HL-60 (cell line): Measurements from ENCODE around the gene CHRD.

Experiments used
- DNase-seq, 2 experiments: peaks; one replicate each; pipeline ENCODE4 v3.0.0-alpha.2; 2010 to 2020; ENCODE audit warnings: low read depth in 1 of 2, low spot score in 1 of 2
- H3K27ac ChIP-seq: fragments of 250-450 bp; sonication (Bioruptor Pico); replicated peaks from 2 replicates; pipeline ENCODE4 v1.5.1; 2020; ENCODE audit warnings: mild to moderate bottlenecking, moderate library complexity
- H3K27me3 ChIP-seq: fragments of 250-450 bp; sonication (Bioruptor Pico); 2 replicates; pipeline ENCODE4 v1.5.1; 2021; ENCODE audit warnings: mild to moderate bottlenecking, moderate library complexity; ENCODE audit not compliant: insufficient read depth, poor library complexity, severe bottlenecking
- H3K4me3 ChIP-seq: replicated peaks from 2 replicates; pipeline ENCODE4 v1.5.1; 2011; ENCODE audit warnings: mild to moderate bottlenecking, control low read depth, low read length; ENCODE audit not compliant: insufficient read depth
- GABPA ChIP-seq: IDR thresholded peaks from 2 replicates; pipeline ENCODE4 v1.6.1; 2012; ENCODE audit warnings: low read depth
- POLR2AphosphoS5 ChIP-seq: IDR thresholded peaks from 2 replicates; pipeline ENCODE4 v1.6.1; 2012; ENCODE audit warnings: low read depth
- REST ChIP-seq: IDR thresholded peaks from 2 replicates; pipeline ENCODE4 v1.6.1; 2012; ENCODE audit warnings: low read depth; ENCODE audit not compliant: insufficient replicate concordance
- SPI1 ChIP-seq: IDR thresholded peaks from 2 replicates; pipeline ENCODE4 v1.6.1; 2012; ENCODE audit warnings: low read depth, mild to moderate bottlenecking, borderline replicate concordance
- TF ChIP-seq, protein P1 (sequence below): IDR thresholded peaks from one replicate; pipeline ENCODE4 v1.5.1; 2011; ENCODE audit warnings: low read length, control low read depth, inconsistent platforms; ENCODE audit not compliant: insufficient read depth

The CHRD gene

GRCh38 chr3:184350618-184351017 is 29.2 kb upstream of the CHRD start:
- DNase-seq: no peak
- no peak overlapping the region for H3K4me3 ChIP-seq
- H3K27ac ChIP-seq: no peak overlapping the region
- H3K27me3 ChIP-seq: no peaks in the 10 kb centered on the region
- TF ChIP-seq, protein P1, sequence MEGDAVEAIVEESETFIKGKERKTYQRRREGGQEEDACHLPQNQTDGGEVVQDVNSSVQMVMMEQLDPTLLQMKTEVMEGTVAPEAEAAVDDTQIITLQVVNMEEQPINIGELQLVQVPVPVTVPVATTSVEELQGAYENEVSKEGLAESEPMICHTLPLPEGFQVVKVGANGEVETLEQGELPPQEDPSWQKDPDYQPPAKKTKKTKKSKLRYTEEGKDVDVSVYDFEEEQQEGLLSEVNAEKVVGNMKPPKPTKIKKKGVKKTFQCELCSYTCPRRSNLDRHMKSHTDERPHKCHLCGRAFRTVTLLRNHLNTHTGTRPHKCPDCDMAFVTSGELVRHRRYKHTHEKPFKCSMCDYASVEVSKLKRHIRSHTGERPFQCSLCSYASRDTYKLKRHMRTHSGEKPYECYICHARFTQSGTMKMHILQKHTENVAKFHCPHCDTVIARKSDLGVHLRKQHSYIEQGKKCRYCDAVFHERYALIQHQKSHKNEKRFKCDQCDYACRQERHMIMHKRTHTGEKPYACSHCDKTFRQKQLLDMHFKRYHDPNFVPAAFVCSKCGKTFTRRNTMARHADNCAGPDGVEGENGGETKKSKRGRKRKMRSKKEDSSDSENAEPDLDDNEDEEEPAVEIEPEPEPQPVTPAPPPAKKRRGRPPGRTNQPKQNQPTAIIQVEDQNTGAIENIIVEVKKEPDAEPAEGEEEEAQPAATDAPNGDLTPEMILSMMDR: no peak
- no peak for TF ChIP-seq POLR2AphosphoS5
- no peak for TF ChIP-seq REST
- no peak for TF ChIP-seq SPI1
- no peak for TF ChIP-seq GABPA

- DNase-seq: no peak
- Histone ChIP-seq H3K4me3 (no peak overlapping the region), H3K27me3 (no peaks in the 10 kb centered on the region), H3K27ac (no peak overlapping the region)
- no peak for TF ChIP-seq POLR2AphosphoS5
- no peak for TF ChIP-seq SPI1
- no peak for TF ChIP-seq GABPA
- TF ChIP-seq, protein P1: no peak
- no peak for TF ChIP-seq REST
Observed at GRCh38 chr3:184351511-184352148, 28.2 kb upstream of the CHRD start.

GRCh38 chr3:184352149-184352785 is 27.6 kb upstream of the CHRD start:
- Histone ChIP-seq H3K27me3 (no peaks in the 10 kb centered on the region), H3K27ac (no peak overlapping the region), H3K4me3 (no peak overlapping the region)
- DNase-seq: no peak
- TF ChIP-seq SPI1 (no peak), REST (no peak), POLR2AphosphoS5 (no peak), GABPA (no peak)
- TF ChIP-seq, protein P1: no peak
